Coronary artery (tissue), 2 donors: ENCODE data around the gene TMEM185A.
"Not testable (repeated sequence)": the region's sequence is repeated elsewhere in the genome, so short reads cannot be mapped to it uniquely, and the experiment has no call there.

ENCODE experiments used
- DNase-seq: peaks from one replicate; pipeline ENCODE4 v3.0.0-alpha.2; 2017; ENCODE audit warnings: low spot score
- H3K27ac ChIP-seq, 2 donors: fragments of 200-600 bp; sonication (generic); one replicate each; pipeline ENCODE4 v1.5.1; 2016 to 2019
- H3K4me3 ChIP-seq: fragments of 200-600 bp; sonication (generic); 2 replicates; pipeline ENCODE4 v1.5.1; 2016; ENCODE audit warnings: mild to moderate bottlenecking, moderate library complexity
- TF ChIP-seq, protein P1 (sequence below): fragments of 200-600 bp; sonication (generic); IDR thresholded peaks from one replicate; pipeline ENCODE4 v1.5.1; 2019; ENCODE audit warnings: antibody characterized with exemption

The TMEM185A gene

GRCh38 chrX:149611623-149612175 is 19.9 kb downstream of the TMEM185A start:
- no peak overlapping the region for H3K27ac ChIP-seq
- TF ChIP-seq, protein P1, sequence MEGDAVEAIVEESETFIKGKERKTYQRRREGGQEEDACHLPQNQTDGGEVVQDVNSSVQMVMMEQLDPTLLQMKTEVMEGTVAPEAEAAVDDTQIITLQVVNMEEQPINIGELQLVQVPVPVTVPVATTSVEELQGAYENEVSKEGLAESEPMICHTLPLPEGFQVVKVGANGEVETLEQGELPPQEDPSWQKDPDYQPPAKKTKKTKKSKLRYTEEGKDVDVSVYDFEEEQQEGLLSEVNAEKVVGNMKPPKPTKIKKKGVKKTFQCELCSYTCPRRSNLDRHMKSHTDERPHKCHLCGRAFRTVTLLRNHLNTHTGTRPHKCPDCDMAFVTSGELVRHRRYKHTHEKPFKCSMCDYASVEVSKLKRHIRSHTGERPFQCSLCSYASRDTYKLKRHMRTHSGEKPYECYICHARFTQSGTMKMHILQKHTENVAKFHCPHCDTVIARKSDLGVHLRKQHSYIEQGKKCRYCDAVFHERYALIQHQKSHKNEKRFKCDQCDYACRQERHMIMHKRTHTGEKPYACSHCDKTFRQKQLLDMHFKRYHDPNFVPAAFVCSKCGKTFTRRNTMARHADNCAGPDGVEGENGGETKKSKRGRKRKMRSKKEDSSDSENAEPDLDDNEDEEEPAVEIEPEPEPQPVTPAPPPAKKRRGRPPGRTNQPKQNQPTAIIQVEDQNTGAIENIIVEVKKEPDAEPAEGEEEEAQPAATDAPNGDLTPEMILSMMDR = no peak

GRCh38 chrX:149610511-149610910 is 21.1 kb downstream of the TMEM185A start:
- Histone ChIP-seq H3K27ac (no peak overlapping the region), H3K4me3 (no peak overlapping the region)
- no peak for DNase-seq
- TF ChIP-seq, protein P1 = no peak

More at GRCh38 chrX:149611623-149612175, 19.9 kb downstream of the TMEM185A start:
- no peak for DNase-seq
- no peak overlapping the region for H3K4me3 ChIP-seq

- Histone ChIP-seq H3K4me3 (no peak overlapping the region), H3K27ac (no peak overlapping the region)
- TF ChIP-seq, protein P1 = no peak
- no peak for DNase-seq
Observed at GRCh38 chrX:149607699-149608098, 23.9 kb downstream of the TMEM185A start.

- not testable (repeated sequence) for H3K27ac ChIP-seq, DNase-seq, H3K4me3 ChIP-seq
Observed at GRCh38 chrX:149605248-149605885, 26.2 kb downstream of the TMEM185A start.

DNA sequence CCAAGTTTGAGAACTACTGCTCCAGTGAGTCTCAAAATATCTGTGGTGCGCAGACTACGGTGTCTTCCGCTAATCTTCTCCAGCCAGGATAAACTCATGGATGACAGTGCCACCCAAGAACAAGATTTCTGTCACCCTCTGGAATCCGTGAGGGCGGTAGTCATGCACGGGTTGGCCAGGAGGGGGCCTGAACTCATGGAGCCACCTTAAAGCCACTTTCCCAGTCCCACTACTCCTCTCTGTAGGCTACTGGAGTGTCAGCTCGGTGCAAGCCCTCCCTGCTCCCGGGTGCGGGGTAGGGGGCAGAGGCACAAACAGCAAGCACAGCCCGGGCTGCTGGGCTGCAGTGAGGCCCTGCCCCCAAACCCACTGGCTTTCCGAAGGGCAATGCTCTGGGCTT is 33.0 kb downstream of the TMEM185A start:
- DNase-seq, H3K4me3 ChIP-seq, H3K27ac ChIP-seq: not testable (repeated sequence)

DNA sequence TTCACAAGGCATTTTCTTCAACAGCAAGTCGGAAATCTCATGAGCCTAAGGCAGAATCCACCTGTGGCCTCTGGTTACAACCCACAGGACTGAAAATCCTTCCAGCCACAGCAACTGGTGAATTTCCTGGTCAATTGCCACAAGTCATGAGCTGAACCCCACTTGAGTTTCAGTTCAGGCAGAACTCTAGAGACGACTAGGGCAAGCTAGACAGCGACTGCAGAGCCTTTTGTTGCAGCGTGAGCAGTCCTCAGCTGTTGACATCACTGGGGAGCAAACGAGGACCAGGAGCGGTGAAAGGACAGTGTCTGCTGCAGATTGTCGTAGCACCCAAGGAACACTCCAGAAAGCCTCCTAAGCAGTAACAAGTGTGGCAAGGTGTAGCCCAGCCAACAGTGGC is 35.6 kb downstream of the TMEM185A start:
- DNase-seq, H3K27ac ChIP-seq, H3K4me3 ChIP-seq: not testable (repeated sequence)

DNA sequence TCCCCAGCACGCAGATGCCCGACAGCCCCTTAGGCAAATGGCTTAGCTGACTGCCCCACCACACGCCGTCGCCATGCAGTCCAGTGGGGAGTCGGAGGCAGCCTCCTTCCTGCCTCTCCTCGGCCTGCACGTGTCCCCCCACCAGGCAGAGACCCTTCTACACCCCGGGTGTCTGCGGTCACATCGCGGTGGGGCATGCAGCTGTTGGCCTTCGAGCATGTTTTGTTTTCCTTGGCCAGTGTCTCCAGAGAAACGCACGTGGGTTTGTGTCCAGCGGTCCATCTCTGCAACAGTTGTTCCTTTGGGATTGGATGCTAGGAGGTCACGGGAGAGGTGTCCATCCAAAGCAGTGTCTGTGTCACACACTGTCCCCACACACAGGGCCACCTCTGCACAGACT is 36.4 kb downstream of the TMEM185A start, which contains the start of gene HSFX2:
Gene HSFX2, minus strand, starts transcription at position 101 of the 400 bp plus-strand sequence. CDS start 614 bp downstream, outside the sequence.
- not testable (repeated sequence) for H3K27ac ChIP-seq, DNase-seq, H3K4me3 ChIP-seq

DNA sequence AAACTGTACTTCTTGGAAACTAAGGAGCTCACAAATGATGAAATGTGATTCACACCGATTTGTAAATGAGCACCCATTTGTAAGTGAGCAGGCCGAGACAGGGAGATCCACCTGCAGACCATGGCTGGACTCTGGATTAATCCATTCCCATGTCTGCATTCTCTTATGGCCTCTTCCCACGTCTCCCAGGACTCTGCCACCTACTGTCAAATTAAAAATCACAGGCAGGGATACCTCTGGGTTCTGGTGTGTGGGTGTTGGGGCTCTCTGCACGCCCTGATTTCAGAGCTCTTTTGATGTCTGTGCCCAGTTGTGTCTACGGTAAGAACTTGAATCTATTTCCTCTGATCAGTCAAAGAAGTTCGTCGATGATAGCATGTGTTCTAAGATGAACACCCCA is 40.6 kb downstream of the TMEM185A start:
- H3K27ac ChIP-seq, DNase-seq, H3K4me3 ChIP-seq: not testable (repeated sequence)

GRCh38 chrX:149587359-149587758 is 44.2 kb downstream of the TMEM185A start, which contains the start of gene MAGEA9B:
Gene MAGEA9B (minus strand): TSS chrX:149587459. CDS start chrX:149583179, 4,280 bp downstream.
- not testable (repeated sequence) for DNase-seq, H3K27ac ChIP-seq, H3K4me3 ChIP-seq

- not testable (repeated sequence) for H3K4me3 ChIP-seq, H3K27ac ChIP-seq, DNase-seq
Observed at GRCh38 chrX:149585631-149586030, 46.0 kb downstream of the TMEM185A start.

- H3K4me3 ChIP-seq, DNase-seq, H3K27ac ChIP-seq: not testable (repeated sequence)
Observed at GRCh38 chrX:149573456-149573855, 58.1 kb downstream of the TMEM185A start.
